ENCODE results near the gene SCUBE3.

GRCh38 chr6:35265523-35265922 lies 51.8 kb downstream of the SCUBE3 start:
- TF ChIP-seq, protein P1, sequence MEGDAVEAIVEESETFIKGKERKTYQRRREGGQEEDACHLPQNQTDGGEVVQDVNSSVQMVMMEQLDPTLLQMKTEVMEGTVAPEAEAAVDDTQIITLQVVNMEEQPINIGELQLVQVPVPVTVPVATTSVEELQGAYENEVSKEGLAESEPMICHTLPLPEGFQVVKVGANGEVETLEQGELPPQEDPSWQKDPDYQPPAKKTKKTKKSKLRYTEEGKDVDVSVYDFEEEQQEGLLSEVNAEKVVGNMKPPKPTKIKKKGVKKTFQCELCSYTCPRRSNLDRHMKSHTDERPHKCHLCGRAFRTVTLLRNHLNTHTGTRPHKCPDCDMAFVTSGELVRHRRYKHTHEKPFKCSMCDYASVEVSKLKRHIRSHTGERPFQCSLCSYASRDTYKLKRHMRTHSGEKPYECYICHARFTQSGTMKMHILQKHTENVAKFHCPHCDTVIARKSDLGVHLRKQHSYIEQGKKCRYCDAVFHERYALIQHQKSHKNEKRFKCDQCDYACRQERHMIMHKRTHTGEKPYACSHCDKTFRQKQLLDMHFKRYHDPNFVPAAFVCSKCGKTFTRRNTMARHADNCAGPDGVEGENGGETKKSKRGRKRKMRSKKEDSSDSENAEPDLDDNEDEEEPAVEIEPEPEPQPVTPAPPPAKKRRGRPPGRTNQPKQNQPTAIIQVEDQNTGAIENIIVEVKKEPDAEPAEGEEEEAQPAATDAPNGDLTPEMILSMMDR (IDR thresholded peaks at IDR 0.05), result no peak
- no peak for TF ChIP-seq POLR2A (IDR thresholded peaks at IDR 0.05)

All from prostate gland (tissue), 2 donors.